Ishikawa (cell line): Measurements from ENCODE around the gene TMEM223.
A peak's percentile ranks its signal among the peaks of the same experiment; 100 is the strongest.

Source experiments
- CEBPB ChIP-seq: IDR thresholded peaks from 2 replicates; pipeline ENCODE4 v1.6.1; 2012
- CREB1 ChIP-seq: IDR thresholded peaks from 2 replicates; pipeline ENCODE4 v1.6.1; 2012; ENCODE audit warnings: low read depth
- EGR1 ChIP-seq: IDR thresholded peaks from 2 replicates; pipeline ENCODE4 v1.6.1; 2012
- EP300 ChIP-seq: IDR thresholded peaks from 2 replicates; pipeline ENCODE4 v1.6.1; 2012; ENCODE audit warnings: borderline replicate concordance
- FOXM1 ChIP-seq: IDR thresholded peaks from 2 replicates; pipeline ENCODE4 v1.6.1; 2012; ENCODE audit warnings: low read depth, borderline replicate concordance
- MAX ChIP-seq: IDR thresholded peaks from 2 replicates; pipeline ENCODE4 v1.6.1; 2012
- NFIC ChIP-seq: IDR thresholded peaks from 2 replicates; pipeline ENCODE4 v1.6.1; 2012
- RAD21 ChIP-seq: IDR thresholded peaks from 2 replicates; pipeline ENCODE4 v1.6.1; 2012; ENCODE audit warnings: low read depth
- REST ChIP-seq: IDR thresholded peaks from 2 replicates; pipeline ENCODE4 v1.6.1; 2012; ENCODE audit warnings: low read depth, mild to moderate bottlenecking
- TAF1 ChIP-seq: IDR thresholded peaks from 2 replicates; pipeline ENCODE4 v1.6.1; 2012; ENCODE audit warnings: low read depth, mild to moderate bottlenecking
- TCF12 ChIP-seq: IDR thresholded peaks from 2 replicates; pipeline ENCODE4 v1.6.1; 2012; ENCODE audit warnings: low read depth
- TEAD4 ChIP-seq: IDR thresholded peaks from 2 replicates; pipeline ENCODE4 v1.6.1; 2012
- YY1 ChIP-seq: IDR thresholded peaks from 2 replicates; pipeline ENCODE4 v1.6.1; 2012; ENCODE audit warnings: low read depth
- ZBTB7A ChIP-seq: IDR thresholded peaks from 2 replicates; pipeline ENCODE4 v1.6.1; 2012; ENCODE audit warnings: low read depth
- TF ChIP-seq, protein P1 (sequence below): IDR thresholded peaks from 2 replicates; pipeline ENCODE4 v1.6.1; 2012

Gene TMEM223

DNA sequence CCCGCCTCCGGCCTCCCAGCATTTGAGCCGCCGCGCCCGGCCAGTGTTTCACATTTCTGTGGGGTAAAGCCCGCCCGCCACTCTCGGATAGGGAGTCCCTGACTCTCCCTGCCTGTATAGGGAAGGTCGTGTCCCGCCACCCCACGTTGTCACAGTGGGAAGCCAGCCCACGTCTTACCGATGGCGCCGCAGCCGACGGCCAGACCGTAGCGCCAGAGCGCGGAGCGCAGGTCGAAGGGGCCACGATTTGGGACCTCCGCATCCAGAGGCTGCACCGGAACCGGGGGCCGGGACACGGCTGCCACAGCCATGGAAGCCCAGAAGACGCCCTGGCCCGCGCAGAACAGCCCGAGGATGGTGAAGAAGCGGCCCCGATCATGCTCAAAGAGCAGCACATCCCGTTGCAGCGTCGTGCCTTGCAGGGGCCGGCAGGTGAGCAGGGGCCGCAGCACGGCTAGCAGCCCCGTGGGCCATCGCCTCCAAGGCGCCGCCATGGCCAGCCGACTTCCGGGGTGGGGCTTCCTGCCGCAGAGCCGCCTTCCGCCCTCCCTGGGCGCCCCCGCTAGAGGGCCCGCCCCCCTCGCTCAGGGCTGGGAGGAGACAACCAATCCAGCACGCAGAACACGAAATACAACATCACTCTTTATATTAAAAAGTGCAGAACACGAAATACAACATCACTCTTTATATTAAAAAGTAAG is at the start of gene TMEM223:
TMEM223 (minus strand) TSS at position 506 of the 701 bp plus-strand sequence; CDS start at position 494, 12 bp downstream.
- TF ChIP-seq EGR1 (no peak), TEAD4 (0 out of 2 replicates have a peak, but pooled peaks have one; percentile 7), YY1 (peak; percentile 95), RAD21 (no peak; the same call in 1 of the 2 replicates), EP300 (no peak), TCF12 (peak; percentile 53; the same call in 1 of the 2 replicates), REST (no peak), CEBPB (no peak), FOXM1 (no peak), CREB1 (no peak), TAF1 (peak; percentile 96), MAX (peak; percentile 86), ZBTB7A (no peak), NFIC (no peak)
- TF ChIP-seq, protein P1, sequence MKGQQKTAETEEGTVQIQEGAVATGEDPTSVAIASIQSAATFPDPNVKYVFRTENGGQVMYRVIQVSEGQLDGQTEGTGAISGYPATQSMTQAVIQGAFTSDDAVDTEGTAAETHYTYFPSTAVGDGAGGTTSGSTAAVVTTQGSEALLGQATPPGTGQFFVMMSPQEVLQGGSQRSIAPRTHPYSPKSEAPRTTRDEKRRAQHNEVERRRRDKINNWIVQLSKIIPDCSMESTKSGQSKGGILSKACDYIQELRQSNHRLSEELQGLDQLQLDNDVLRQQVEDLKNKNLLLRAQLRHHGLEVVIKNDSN, result no peak

DNA sequence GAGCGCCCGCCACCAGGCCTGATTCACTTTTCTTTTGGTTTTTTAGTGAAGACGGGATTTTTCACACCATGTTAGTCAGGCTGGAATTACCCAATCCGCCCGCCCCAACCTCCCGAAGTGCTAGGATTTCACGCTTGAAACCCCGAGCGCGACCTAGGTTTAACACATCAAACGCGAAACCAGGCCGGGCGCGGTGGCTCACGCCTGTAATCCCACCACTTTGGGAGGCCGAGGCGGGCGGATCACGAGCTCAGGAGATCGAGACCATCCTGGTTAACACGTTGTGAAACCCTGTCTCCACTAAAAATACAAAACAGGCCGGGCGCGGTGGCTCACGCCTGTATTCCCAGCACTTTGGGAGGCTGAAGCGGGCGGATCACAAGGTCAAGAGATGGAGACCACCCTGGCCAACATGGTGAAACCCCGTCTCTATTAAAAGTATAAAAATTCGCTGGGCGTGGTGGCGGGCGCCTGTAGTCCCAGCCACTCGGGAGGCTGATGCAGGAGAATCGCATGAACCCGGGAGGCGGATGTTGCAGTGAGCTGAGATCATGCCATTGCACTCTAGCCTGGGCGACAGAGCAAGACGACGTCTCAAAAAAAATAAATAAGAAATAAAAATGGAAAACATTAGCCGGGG is 49.0 kb upstream of the TMEM223 start:
- TF ChIP-seq MAX (peak; percentile 25), CEBPB (peak; percentile 64), ZBTB7A (peak; percentile 82)

DNA sequence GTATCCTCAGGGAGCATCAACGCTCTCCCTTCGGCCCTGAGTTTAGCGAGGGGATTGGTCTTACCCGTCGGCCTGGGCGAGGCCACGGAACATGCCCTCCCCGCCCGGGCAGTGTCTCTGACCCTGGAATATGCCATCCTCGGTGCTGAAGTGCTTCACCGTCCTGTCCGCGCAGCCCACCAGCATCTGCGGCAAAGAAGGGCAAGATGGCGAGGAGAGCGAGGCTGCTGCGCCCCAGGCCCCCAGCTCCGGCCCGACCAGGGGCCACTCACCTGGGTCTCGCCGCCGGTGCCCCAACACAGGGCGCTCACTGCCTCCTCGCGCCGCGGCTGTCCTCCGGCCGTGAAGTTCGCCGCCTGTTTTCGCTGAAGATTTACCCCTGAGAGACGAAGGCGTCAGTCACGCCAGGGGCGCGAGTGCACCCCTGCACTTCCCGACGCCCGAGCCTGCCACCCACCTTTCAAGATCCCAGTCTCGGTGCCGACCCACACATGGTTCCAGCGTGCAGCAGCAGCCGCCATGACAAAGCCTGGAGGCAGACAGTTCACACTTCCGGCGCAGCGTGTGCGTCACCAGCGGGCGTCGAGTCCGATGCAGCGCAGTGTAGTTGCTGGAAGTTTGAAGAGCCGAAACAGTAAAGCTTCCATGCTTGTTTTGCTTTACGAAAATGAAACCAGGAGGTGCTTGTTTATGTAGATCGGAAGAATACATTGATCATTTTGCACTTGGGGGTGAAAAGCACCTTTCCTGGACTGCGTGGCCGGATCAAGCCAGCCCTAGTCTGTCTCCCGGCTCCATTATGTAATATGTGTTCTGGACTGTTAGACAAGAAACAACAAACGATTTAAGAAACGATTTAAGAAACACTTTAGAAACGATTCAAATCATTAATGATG is 47.5 kb upstream of the TMEM223 start, which contains the start of gene WDR74:
WDR74 (minus strand) TSS at position 541 of the 896 bp plus-strand sequence; CDS start at position 521, 20 bp downstream.
- TF ChIP-seq EP300 (no peak), TAF1 (peak; percentile 99), CEBPB (no peak; the same call in 1 of the 2 replicates), YY1 (peak; percentile 99), EGR1 (peak; percentile 39; the same call in 1 of the 2 replicates), NFIC (peak; percentile 7; the same call in 1 of the 2 replicates), MAX (peak; percentile 99), CREB1 (peak; percentile 97), FOXM1 (no peak), ZBTB7A (no peak), TEAD4 (0 out of 2 replicates have a peak, but pooled peaks have one; percentile 9), RAD21 (peak; percentile 13; the same call in 1 of the 2 replicates), REST (no peak; the same call in 1 of the 2 replicates), TCF12 (peak; percentile 72; the same call in 1 of the 2 replicates)
- TF ChIP-seq, protein P1, result peak; percentile 55; the same call in 1 of the 2 replicates

DNA sequence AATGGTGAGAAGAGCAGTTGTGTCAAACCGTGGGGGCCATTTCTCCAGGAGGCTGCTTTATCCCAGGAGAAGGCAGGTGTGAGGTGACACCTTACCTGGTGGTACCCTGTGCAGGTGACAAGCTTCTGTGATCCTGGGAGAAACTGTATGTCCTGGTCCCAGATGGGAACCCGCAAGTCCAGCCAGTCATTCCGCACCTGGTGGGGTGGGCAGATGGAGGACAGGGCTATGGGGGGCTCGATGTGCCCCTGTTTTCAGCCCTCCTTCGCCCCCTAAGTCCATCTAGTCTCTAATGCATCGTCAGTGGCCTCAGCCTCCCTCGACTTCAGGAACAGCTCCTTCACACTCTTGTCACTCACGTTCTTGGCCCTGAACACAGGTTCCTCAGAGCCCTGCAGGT is 43.5 kb upstream of the TMEM223 start:
- TF ChIP-seq EGR1 (no peak), FOXM1 (no peak), REST (no peak), RAD21 (no peak), MAX (no peak), NFIC (no peak), CEBPB (no peak), TEAD4 (no peak)
